AG04449 (cell line): ENCODE results near the gene TNS1.

Experiments
- CTCF ChIA-PET: fragments of 350-600 bp; formaldehyde crosslinking; extraction: SDS; loops from one replicate; lab custom pipeline; 2021; ENCODE audit warnings: antibody characterized with exemption; lab: Yijun Ruan, JAX
- POLR2A ChIA-PET: fragments of 400-600, 350-600 bp; formaldehyde crosslinking; extraction: SDS; loops from one replicate; lab custom pipeline; 2020; ENCODE audit warnings: antibody characterized with exemption, inconsistent platforms; lab: Yijun Ruan, JAX
- DNase-seq: peaks from one replicate; pipeline ENCODE4 v3.0.0-alpha.2; 2010; ENCODE audit warnings: low read depth, low spot score
- H3K4me3 ChIP-seq: 2 replicates; pipeline ENCODE4 v1.5.1; 2011; ENCODE audit warnings: low read depth, mild to moderate bottlenecking, control low read depth, low read length
- CTCF ChIP-seq: IDR thresholded peaks from one replicate; pipeline ENCODE4 v1.5.1; 2011; ENCODE audit warnings: mild to moderate bottlenecking, moderate library complexity, low read length, control low read depth, inconsistent platforms; ENCODE audit not compliant: insufficient read depth; ENCODE audit errors: missing control alignments

The TNS1 gene

GRCh38 chr2:217793566-217794132, 209.1 kb downstream of the TNS1 start:
- ChIA-PET POLR2A (interaction anchor here (1.0 kb wide), 1 partner anchor 276 kb away, joined by 3 read pairs; the partner anchor contains the start of gene RUFY4), CTCF (interaction anchor here (1.1 to 6.1 kb wide), 5 partner anchors 8 to 242 kb away, joined by 3 to 101 read pairs (median 6); no protein-coding TSS in a partner anchor)
- DNase-seq: no peak
- H3K4me3 ChIP-seq: no peak overlapping the region
- TF ChIP-seq CTCF: no peak

- no peak for DNase-seq
- no peak overlapping the region for H3K4me3 ChIP-seq
- no peak for TF ChIP-seq CTCF
- POLR2A ChIA-PET: no interaction called here
- CTCF ChIA-PET: interaction anchor here (0.8 to 8.5 kb wide), 10 partner anchors 7 to 243 kb away, joined by 3 to 154 read pairs (median 36); no protein-coding TSS in a partner anchor
Observed at GRCh38 chr2:217792626-217793527, 209.9 kb downstream of the TNS1 start.

- no peak for TF ChIP-seq CTCF
- no peak overlapping the region for H3K4me3 ChIP-seq
- POLR2A ChIA-PET: no interaction called here
- CTCF ChIA-PET: interaction anchor here (1.1 to 8.5 kb wide), 14 partner anchors 9 to 275 kb away, joined by 3 to 154 read pairs (median 20); partner anchors contain the start of gene RUFY4
- DNase-seq: no peak
Observed at GRCh38 chr2:217791551-217791950, 211.2 kb downstream of the TNS1 start.

- no peak for TF ChIP-seq CTCF
- DNase-seq: peak; percentile 24
- ChIA-PET CTCF (interaction anchor here (0.7 to 8.5 kb wide), 30 partner anchors 8 to 397 kb away, joined by 3 to 154 read pairs (median 10); partner anchors contain the start of gene RUFY4), POLR2A (no interaction called here)
- H3K4me3 ChIP-seq: no peak overlapping the region
Observed at GRCh38 chr2:217790681-217791392, 212.0 kb downstream of the TNS1 start.

GRCh38 chr2:217790195-217790594, 212.6 kb downstream of the TNS1 start:
- DNase-seq: no peak
- POLR2A ChIA-PET: no interaction called here
- CTCF ChIA-PET: interaction anchor here (0.8 to 8.5 kb wide), 32 partner anchors 8 to 398 kb away, joined by 3 to 154 read pairs (median 10); partner anchors contain the start of gene RUFY4
- no peak overlapping the region for H3K4me3 ChIP-seq
- no peak for TF ChIP-seq CTCF
